A673 (cell line): Measurements from ENCODE around the gene TAF1C.

Experiments
- EZH2 ChIP-seq: fragments of 200-600 bp; sonication (generic); IDR thresholded peaks from 2 replicates; pipeline ENCODE4 v1.6.1; 2017; ENCODE audit warnings: borderline replicate concordance, low read depth, mild to moderate bottlenecking, mixed read lengths, antibody characterized with exemption, low read length; ENCODE audit not compliant: poor library complexity, severe bottlenecking
- TF ChIP-seq, protein P1 (sequence below): fragments of 300-800, 200-600 bp; sonication (generic); conservative IDR thresholded peaks from 2 replicates; pipeline ENCODE4 v1.5.1; 2017; ENCODE audit warnings: low read depth, mild to moderate bottlenecking, antibody characterized with exemption, low read length, moderate library complexity, mixed read lengths

DNA sequence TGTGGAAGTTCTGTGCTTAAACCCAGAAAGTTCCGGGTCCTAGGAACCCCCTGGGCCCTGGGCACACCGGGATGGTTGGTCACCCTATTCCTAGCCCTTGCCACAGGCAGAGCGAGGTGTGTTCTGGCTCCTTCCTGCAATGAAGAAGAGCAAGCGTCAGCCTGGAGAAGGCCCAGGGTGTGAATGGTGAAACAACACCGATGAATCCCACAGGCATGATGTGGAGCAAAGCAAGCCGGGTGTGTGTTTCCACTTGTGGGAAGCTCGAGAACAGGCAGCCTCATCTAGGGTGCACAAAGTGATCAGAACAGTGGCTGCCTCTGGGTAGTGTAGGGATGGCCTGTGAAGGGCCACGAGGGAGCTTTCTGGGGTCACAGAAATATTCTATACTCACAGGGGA is 39.2 kb upstream of the TAF1C start:
- TF ChIP-seq EZH2: no peak
- TF ChIP-seq, protein P1, sequence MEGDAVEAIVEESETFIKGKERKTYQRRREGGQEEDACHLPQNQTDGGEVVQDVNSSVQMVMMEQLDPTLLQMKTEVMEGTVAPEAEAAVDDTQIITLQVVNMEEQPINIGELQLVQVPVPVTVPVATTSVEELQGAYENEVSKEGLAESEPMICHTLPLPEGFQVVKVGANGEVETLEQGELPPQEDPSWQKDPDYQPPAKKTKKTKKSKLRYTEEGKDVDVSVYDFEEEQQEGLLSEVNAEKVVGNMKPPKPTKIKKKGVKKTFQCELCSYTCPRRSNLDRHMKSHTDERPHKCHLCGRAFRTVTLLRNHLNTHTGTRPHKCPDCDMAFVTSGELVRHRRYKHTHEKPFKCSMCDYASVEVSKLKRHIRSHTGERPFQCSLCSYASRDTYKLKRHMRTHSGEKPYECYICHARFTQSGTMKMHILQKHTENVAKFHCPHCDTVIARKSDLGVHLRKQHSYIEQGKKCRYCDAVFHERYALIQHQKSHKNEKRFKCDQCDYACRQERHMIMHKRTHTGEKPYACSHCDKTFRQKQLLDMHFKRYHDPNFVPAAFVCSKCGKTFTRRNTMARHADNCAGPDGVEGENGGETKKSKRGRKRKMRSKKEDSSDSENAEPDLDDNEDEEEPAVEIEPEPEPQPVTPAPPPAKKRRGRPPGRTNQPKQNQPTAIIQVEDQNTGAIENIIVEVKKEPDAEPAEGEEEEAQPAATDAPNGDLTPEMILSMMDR: no peak
